Loucy (cell line): ENCODE measurements around the gene BLOC1S2.

Experiments
- H2AFZ ChIP-seq: fragments of 200-600 bp; sonication (generic); 2 replicates; pipeline ENCODE4 v1.6.0; 2016; ENCODE audit warnings: antibody characterized with exemption, mild to moderate bottlenecking, low read length, moderate library complexity
- H3F3A ChIP-seq: fragments of 200-600 bp; 2 replicates; pipeline ENCODE4 v1.6.0; 2016; ENCODE audit warnings: antibody characterized with exemption, low read depth, mild to moderate bottlenecking
- H3K27me3 ChIP-seq: fragments of 200-600 bp; sonication (generic); 2 replicates; pipeline ENCODE4 v1.6.1; 2014; ENCODE audit warnings: low read length, mild to moderate bottlenecking; ENCODE audit not compliant: insufficient read depth, poor library complexity, severe bottlenecking
- H3K36me3 ChIP-seq: fragments of 200-600 bp; sonication (generic); 2 replicates; pipeline ENCODE4 v1.6.1; 2016; ENCODE audit warnings: low read length; ENCODE audit not compliant: insufficient read depth
- H3K4me1 ChIP-seq: fragments of 200-600 bp; sonication (generic); 2 replicates; pipeline ENCODE4 v1.5.1; 2014; ENCODE audit warnings: low read length, mild to moderate bottlenecking; ENCODE audit not compliant: insufficient read depth, poor library complexity, severe bottlenecking
- H3K4me2 ChIP-seq: fragments of 200-600 bp; sonication (generic); 2 replicates; pipeline ENCODE4 v1.6.0; 2014; ENCODE audit warnings: antibody characterized with exemption, low read length, low read depth, mild to moderate bottlenecking; ENCODE audit not compliant: poor library complexity, severe bottlenecking
- H3K4me3 ChIP-seq: fragments of 200-600 bp; sonication (generic); 2 replicates; pipeline ENCODE4 v1.5.1; 2014; ENCODE audit warnings: low read length, mild to moderate bottlenecking, mixed read lengths; ENCODE audit not compliant: poor library complexity, severe bottlenecking
- H3K79me2 ChIP-seq: fragments of 200-600 bp; sonication (generic); 2 replicates; pipeline ENCODE4 v1.6.1; 2014; ENCODE audit warnings: low read length; ENCODE audit not compliant: insufficient read depth
- H3K9ac ChIP-seq: fragments of 200-600 bp; sonication (generic); 2 replicates; pipeline ENCODE4 v1.6.0; 2014; ENCODE audit warnings: mild to moderate bottlenecking, low read depth, low read length, moderate library complexity; ENCODE audit not compliant: poor library complexity, severe bottlenecking
- H3K9me2 ChIP-seq: fragments of 200-600 bp; sonication (generic); replicated peaks from 2 replicates; pipeline ENCODE4 v1.6.1; 2016; ENCODE audit warnings: low read depth, low read length, mixed read lengths
- H3K9me3 ChIP-seq: fragments of 200-600 bp; sonication (generic); 2 replicates; pipeline ENCODE4 v1.6.1; 2014; ENCODE audit warnings: mild to moderate bottlenecking, antibody characterized with exemption, low read length, low read depth; ENCODE audit not compliant: insufficient read depth
- H4K20me1 ChIP-seq: fragments of 200-600 bp; sonication (generic); 2 replicates; pipeline ENCODE4 v1.6.0; 2014; ENCODE audit warnings: antibody characterized with exemption, low read length, mild to moderate bottlenecking; ENCODE audit not compliant: insufficient read depth, poor library complexity, severe bottlenecking
- EZH2phosphoT487 ChIP-seq: fragments of 200-600 bp; IDR thresholded peaks from 2 replicates; pipeline ENCODE4 v1.6.1; 2018; ENCODE audit warnings: antibody characterized with exemption, mild to moderate bottlenecking, moderate library complexity, borderline replicate concordance
- TF ChIP-seq, protein P1 (sequence below): fragments of 200-600 bp; sonication (generic); conservative IDR thresholded peaks from 2 replicates; pipeline ENCODE4 v1.5.1; 2014; ENCODE audit warnings: mild to moderate bottlenecking, antibody characterized with exemption, low read length

Gene BLOC1S2

DNA sequence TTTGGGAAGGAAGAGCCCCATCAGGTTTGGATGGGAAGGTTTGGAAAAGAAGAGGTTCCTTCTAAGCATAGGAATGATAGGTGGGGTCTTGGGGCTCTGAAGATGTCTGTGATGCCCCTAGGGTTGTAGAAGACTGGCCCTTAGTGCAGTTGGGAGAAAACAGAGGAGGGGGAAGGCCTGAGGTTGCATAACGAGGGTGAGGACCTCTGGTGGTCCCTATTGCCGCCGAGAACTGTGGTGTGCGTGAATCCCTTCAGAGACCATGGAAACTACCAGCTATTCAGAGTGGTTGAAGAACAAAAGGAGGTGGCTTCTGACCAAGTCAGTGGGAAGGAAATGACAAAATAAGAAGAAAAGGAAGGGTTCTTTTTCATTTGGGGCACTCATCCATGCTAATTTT lies 46.6 kb upstream of the BLOC1S2 start:
- Histone ChIP-seq H3F3A (no peaks in the 10 kb centered on the region), H3K36me3 (no peaks in the 10 kb centered on the region), H3K9me2 (no peaks in the 10 kb centered on the region), H3K4me3 (no peak overlapping the region), H3K4me2 (no peak overlapping the region), H3K4me1 (no peaks in the 10 kb centered on the region), H3K9me3 (no peaks in the 10 kb centered on the region), H3K9ac (no peak overlapping the region), H3K79me2 (no peaks in the 10 kb centered on the region), H2AFZ (no peak overlapping the region), H3K27me3 (no peaks in the 10 kb centered on the region), H4K20me1 (no peaks in the 10 kb centered on the region)
- no peak for TF ChIP-seq EZH2phosphoT487
- TF ChIP-seq, protein P1, sequence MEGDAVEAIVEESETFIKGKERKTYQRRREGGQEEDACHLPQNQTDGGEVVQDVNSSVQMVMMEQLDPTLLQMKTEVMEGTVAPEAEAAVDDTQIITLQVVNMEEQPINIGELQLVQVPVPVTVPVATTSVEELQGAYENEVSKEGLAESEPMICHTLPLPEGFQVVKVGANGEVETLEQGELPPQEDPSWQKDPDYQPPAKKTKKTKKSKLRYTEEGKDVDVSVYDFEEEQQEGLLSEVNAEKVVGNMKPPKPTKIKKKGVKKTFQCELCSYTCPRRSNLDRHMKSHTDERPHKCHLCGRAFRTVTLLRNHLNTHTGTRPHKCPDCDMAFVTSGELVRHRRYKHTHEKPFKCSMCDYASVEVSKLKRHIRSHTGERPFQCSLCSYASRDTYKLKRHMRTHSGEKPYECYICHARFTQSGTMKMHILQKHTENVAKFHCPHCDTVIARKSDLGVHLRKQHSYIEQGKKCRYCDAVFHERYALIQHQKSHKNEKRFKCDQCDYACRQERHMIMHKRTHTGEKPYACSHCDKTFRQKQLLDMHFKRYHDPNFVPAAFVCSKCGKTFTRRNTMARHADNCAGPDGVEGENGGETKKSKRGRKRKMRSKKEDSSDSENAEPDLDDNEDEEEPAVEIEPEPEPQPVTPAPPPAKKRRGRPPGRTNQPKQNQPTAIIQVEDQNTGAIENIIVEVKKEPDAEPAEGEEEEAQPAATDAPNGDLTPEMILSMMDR, result no peak

DNA sequence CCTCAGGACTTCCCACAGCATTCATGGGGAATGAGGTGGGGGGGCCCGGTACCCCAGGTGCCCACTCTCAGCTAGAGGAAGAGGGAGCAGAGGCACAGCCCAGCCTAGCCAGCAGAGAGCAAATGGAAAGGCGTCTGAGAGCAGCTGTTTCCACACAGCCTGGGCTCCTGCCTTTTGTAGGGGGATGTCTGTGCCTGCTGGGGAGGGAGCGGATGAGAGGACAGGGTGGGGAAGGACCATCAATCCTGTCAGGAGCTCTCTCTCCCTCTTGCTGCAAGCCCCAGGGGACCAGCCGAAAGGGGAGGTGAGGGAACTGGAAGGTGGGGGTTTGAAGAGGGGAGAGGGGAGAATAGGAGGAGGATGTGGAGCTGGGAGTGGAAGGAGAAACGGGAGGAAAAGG lies 43.6 kb upstream of the BLOC1S2 start, which contains the start of gene PKD2L1:
PKD2L1 (minus strand) TSS at position 150 of the 400 bp plus-strand sequence; CDS start at position 25, 125 bp downstream.
- Histone ChIP-seq H3F3A (no peaks in the 10 kb centered on the region), H2AFZ (no peak within 1 kb of the TSS), H3K79me2 (no peaks in the 10 kb centered on the region), H3K36me3 (no peaks in the 10 kb centered on the region), H3K4me1 (peaks cover 17% of the 10 kb centered on the region), H3K27me3 (no peaks in the 10 kb centered on the region), H3K9me2 (no peaks in the 10 kb centered on the region), H3K9ac (no peak within 1 kb of the TSS), H3K4me2 (no peak within 1 kb of the TSS), H4K20me1 (no peaks in the 10 kb centered on the region), H3K9me3 (no peaks in the 10 kb centered on the region), H3K4me3 (no peak within 1 kb of the TSS)
- TF ChIP-seq, protein P1, result no peak
- no peak for TF ChIP-seq EZH2phosphoT487

DNA sequence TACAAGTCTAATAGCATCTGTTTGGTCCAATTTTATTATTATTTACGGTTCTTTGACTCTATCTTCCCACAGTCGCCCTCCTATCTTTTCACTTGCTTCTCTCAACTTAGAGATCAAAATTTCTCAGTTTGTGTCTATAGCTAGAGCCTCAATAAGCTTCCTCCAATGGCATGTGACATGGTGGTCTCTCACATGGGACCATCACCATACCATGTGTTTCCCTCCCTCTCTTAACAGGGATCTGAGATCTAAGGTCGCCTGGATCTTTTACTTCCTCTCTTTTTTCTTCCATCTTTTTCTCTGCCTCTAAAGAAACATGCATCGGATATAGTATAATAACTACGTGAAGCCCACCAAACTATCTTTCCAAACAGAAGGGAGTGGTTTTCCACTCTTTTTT lies 41.7 kb upstream of the BLOC1S2 start:
- TF ChIP-seq EZH2phosphoT487, result no peak
- TF ChIP-seq, protein P1, result no peak
- Histone ChIP-seq H3K27me3 (no peaks in the 10 kb centered on the region), H3K9ac (no peak overlapping the region)

More for the DNA sequence above, 41.7 kb upstream of the BLOC1S2 start:
- Histone ChIP-seq H2AFZ (no peak overlapping the region), H3K4me1 (peaks cover 17% of the 10 kb centered on the region), H3K36me3 (no peaks in the 10 kb centered on the region), H3K4me3 (no peak overlapping the region), H3K9me2 (no peaks in the 10 kb centered on the region), H3K4me2 (no peak overlapping the region), H3K9me3 (no peaks in the 10 kb centered on the region), H3K79me2 (no peaks in the 10 kb centered on the region), H3F3A (no peaks in the 10 kb centered on the region), H4K20me1 (no peaks in the 10 kb centered on the region)
